DND-41 (cell line): ENCODE results near the gene SLK.

ENCODE experiments used
- EZH2 ChIP-seq: IDR thresholded peaks from 3 replicates; pipeline ENCODE4 v1.6.1; 2012; ENCODE audit warnings: borderline replicate concordance, low read depth, mild to moderate bottlenecking, moderate library complexity, low read length, inconsistent platforms; ENCODE audit not compliant: severe bottlenecking
- TF ChIP-seq, protein P1 (sequence below): IDR thresholded peaks from 2 replicates; pipeline ENCODE4 v1.5.1; 2012; ENCODE audit warnings: borderline replicate concordance, low read length, moderate library complexity, mild to moderate bottlenecking; ENCODE audit not compliant: poor library complexity, severe bottlenecking; ENCODE audit errors: extremely low read depth

DNA sequence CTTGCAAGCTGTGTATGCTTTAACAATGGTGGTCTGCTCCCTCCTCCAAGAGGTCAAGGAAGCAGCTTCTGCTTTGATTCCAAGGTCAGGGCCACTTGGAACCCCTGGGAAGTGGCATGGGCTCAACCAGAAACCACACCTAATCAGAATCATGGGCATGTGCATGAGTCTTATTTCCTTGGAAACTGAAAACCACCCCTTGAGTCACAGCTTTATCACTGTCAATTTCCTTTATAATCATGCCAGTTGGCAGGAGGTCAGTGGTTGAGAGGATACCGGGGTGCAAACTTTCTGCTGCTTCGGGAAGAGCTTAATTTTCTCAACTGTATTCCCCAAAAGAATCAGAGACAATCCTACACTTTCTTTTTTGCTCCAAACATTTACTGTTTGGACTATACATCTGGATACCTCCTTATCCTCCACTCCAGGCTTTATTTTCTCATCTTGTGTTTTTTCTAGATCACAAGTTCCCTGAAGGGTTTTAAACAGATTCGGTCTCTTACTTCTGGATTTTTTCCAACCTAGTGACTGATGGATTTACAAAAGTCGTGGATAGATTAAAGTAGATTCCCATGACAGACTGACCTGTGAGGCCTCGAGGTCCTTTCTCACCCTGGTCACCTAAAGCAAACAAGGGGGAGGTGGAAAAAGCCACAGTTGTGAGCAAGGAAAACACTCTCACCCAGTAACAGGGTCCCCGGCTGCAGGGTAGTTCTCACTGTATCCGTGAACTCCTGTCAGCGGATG, 82.7 kb downstream of the SLK start:
- TF ChIP-seq, protein P1, sequence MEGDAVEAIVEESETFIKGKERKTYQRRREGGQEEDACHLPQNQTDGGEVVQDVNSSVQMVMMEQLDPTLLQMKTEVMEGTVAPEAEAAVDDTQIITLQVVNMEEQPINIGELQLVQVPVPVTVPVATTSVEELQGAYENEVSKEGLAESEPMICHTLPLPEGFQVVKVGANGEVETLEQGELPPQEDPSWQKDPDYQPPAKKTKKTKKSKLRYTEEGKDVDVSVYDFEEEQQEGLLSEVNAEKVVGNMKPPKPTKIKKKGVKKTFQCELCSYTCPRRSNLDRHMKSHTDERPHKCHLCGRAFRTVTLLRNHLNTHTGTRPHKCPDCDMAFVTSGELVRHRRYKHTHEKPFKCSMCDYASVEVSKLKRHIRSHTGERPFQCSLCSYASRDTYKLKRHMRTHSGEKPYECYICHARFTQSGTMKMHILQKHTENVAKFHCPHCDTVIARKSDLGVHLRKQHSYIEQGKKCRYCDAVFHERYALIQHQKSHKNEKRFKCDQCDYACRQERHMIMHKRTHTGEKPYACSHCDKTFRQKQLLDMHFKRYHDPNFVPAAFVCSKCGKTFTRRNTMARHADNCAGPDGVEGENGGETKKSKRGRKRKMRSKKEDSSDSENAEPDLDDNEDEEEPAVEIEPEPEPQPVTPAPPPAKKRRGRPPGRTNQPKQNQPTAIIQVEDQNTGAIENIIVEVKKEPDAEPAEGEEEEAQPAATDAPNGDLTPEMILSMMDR: no peak
- TF ChIP-seq EZH2: no peak
